A673 (cell line): Measurements from ENCODE around the gene MLKL. TPM values are rescaled to one million over a fixed set of nuclear protein-coding genes. Genes with fewer than 3 reads are reported as not detected.

Experiments
- BruUV-seq: library from RNA; stranded (reverse); fragments of 400-500 nt; replicated peaks from 2 replicates; lab custom pipeline; 2021; lab: Mats Ljungman, UMichigan
- CTCF ChIA-PET: fragments of 300-600 bp; sonication (Branson Sonifier 250); formaldehyde crosslinking; loops from one replicate; lab custom pipeline; 2022; ENCODE audit warnings: antibody characterized with exemption; lab: Charles Lee
- POLR2A ChIA-PET: fragments of 300-600 bp; sonication (Branson Sonifier 250); formaldehyde crosslinking; loops from one replicate; lab custom pipeline; 2022; ENCODE audit warnings: antibody characterized with exemption; ENCODE audit not compliant: low non-redundant PET; lab: Charles Lee
- DNase-seq: peaks from one replicate; pipeline ENCODE4 v3.0.0-alpha.2; 2015; ENCODE audit warnings: low spot score
- H3K27ac ChIP-seq: fragments of 200-600 bp; sonication (generic); 2 replicates; pipeline ENCODE4 v1.5.1; 2016; ENCODE audit warnings: mixed run types, low read depth, mild to moderate bottlenecking, mixed read lengths, antibody characterized with exemption, low read length; ENCODE audit not compliant: poor library complexity, severe bottlenecking
- H3K27me3 ChIP-seq: fragments of 200-600 bp; sonication (generic); replicated peaks from 2 replicates; pipeline ENCODE4 v1.6.1; 2017; ENCODE audit warnings: mixed run types, low read depth, mild to moderate bottlenecking, mixed read lengths, antibody characterized with exemption, low read length; ENCODE audit not compliant: insufficient read depth, poor library complexity
- H3K36me3 ChIP-seq: fragments of 200-600 bp; sonication (generic); 2 replicates; pipeline ENCODE4 v1.6.1; 2016; ENCODE audit warnings: mixed run types, mild to moderate bottlenecking, mixed read lengths, antibody characterized with exemption, low read length; ENCODE audit not compliant: insufficient read depth, poor library complexity, severe bottlenecking
- H3K4me1 ChIP-seq: fragments of 200-600 bp; sonication (generic); 2 replicates; pipeline ENCODE4 v1.6.1; 2017; ENCODE audit warnings: mixed run types, mild to moderate bottlenecking, mixed read lengths, antibody characterized with exemption, low read length; ENCODE audit not compliant: insufficient read depth, poor library complexity, severe bottlenecking
- H3K4me3 ChIP-seq: fragments of 200-600 bp; sonication (generic); 2 replicates; pipeline ENCODE4 v1.5.1; 2016; ENCODE audit warnings: low read depth, mixed run types, mild to moderate bottlenecking, mixed read lengths, low read length; ENCODE audit not compliant: poor library complexity, severe bottlenecking
- H3K9me3 ChIP-seq: fragments of 200-600 bp; sonication (generic); 2 replicates; pipeline ENCODE4 v1.6.1; 2016; ENCODE audit warnings: mixed run types, low read depth, mild to moderate bottlenecking, mixed read lengths, antibody characterized with exemption, low read length; ENCODE audit not compliant: poor library complexity, severe bottlenecking
- CTCF ChIP-seq: fragments of 300-800, 200-600 bp; sonication (generic); conservative IDR thresholded peaks from 2 replicates; pipeline ENCODE4 v1.5.1; 2017; ENCODE audit warnings: low read depth, mild to moderate bottlenecking, antibody characterized with exemption, low read length, moderate library complexity, mixed read lengths
- EZH2 ChIP-seq: fragments of 200-600 bp; sonication (generic); IDR thresholded peaks from 2 replicates; pipeline ENCODE4 v1.6.1; 2017; ENCODE audit warnings: borderline replicate concordance, low read depth, mild to moderate bottlenecking, mixed read lengths, antibody characterized with exemption, low read length; ENCODE audit not compliant: poor library complexity, severe bottlenecking
- intact Hi-C: fragments of 100-400 bp; cut with micrococcal nuclease; formaldehyde crosslinking; loops from one replicate; pipeline ENCODE4 v1.10.0; 2022; ENCODE audit not compliant: unreplicated experiment
- total RNA-seq: library from RNA; stranded (reverse); gene quantifications from 2 replicates; pipeline ENCODE4 v1.2.3, GENCODE V29; 2021

MLKL gene
- total RNA-seq, 1 experiment from 2014 or later, result 5.5 TPM

GRCh38 chr16:74635303-74635702 lies 65.4 kb downstream of the MLKL start:
- POLR2A ChIA-PET, result no interaction called here
- BruUV-seq, result no TSS peak

GRCh38 chr16:74633686-74634085 lies 67.0 kb downstream of the MLKL start:
- BruUV-seq, result no TSS peak
- TF ChIP-seq CTCF (no peak), EZH2 (no peak)
- H3K4me3 ChIP-seq, result no peak overlapping the region
- CTCF ChIA-PET, result no interaction called here
- H3K27ac ChIP-seq, result no peak overlapping the region
- no peaks in the 10 kb centered on the region for H3K9me3 ChIP-seq
- POLR2A ChIA-PET, result no interaction called here
- peaks cover 95% of the 10 kb centered on the region for H3K36me3 ChIP-seq
- no peak for DNase-seq
- no peaks in the 10 kb centered on the region for H3K27me3 ChIP-seq
- no peaks in the 10 kb centered on the region for H3K4me1 ChIP-seq
- intact Hi-C loops, result no loop called here

More at GRCh38 chr16:74635303-74635702, 65.4 kb downstream of the MLKL start:
- peaks cover 95% of the 10 kb centered on the region for H3K36me3 ChIP-seq
- no peak for DNase-seq
- TF ChIP-seq EZH2 (no peak), CTCF (no peak)
- no peaks in the 10 kb centered on the region for H3K4me1 ChIP-seq
- no peak overlapping the region for H3K27ac ChIP-seq
- CTCF ChIA-PET, result no interaction called here
- intact Hi-C loops, result no loop called here
- no peak overlapping the region for H3K4me3 ChIP-seq
- no peaks in the 10 kb centered on the region for H3K27me3 ChIP-seq
- H3K9me3 ChIP-seq, result no peaks in the 10 kb centered on the region

- no peak overlapping the region for H3K4me3 ChIP-seq
- H3K9me3 ChIP-seq, result no peaks in the 10 kb centered on the region
- ChIA-PET CTCF (no interaction called here), POLR2A (no interaction called here)
- intact Hi-C loops, result loop anchor here (2.0 kb wide), 1 partner anchor 319 kb away; no protein-coding TSS in a partner anchor
- H3K27ac ChIP-seq, result peak overlapping the region; percentile 38
- H3K4me1 ChIP-seq, result peaks cover 9% of the 10 kb centered on the region
- peaks cover 100% of the 10 kb centered on the region for H3K36me3 ChIP-seq
- no peak for DNase-seq
- no peaks in the 10 kb centered on the region for H3K27me3 ChIP-seq
- TF ChIP-seq CTCF (no peak), EZH2 (no peak)
- no TSS peak for BruUV-seq
Measured at GRCh38 chr16:74627506-74628220, 73.0 kb downstream of the MLKL start.
